ENCODE measurements around the gene PPP2R5C. TPM values are rescaled to one million over a fixed set of nuclear protein-coding genes. Genes with fewer than 3 reads are reported as not detected.

Gene PPP2R5C
- total and polyA plus RNA-seq, 2 of the 8 experiments (the other 6 are each of a cell fraction or from before 2014, with no cell fraction given): 49.6 to 95.9 TPM

GRCh38 chr14:101891471-101891870 lies 130.0 kb downstream of the PPP2R5C start:
- Histone ChIP-seq H3K23ac (ENCODE audit: insufficient read length) (no peak overlapping the region), H4K5ac (ENCODE audit: insufficient read length, low read depth, low read length) (no peak overlapping the region), H4K20me1 (replicated peaks in 1 of 2; ENCODE audit: control insufficient read depth in 1 of 2, insufficient read depth in 2 of 2, low read length in 2 of 2) (peaks cover 0 to 4% of the 10 kb centered on the region in 2 experiments), H2BK20ac (ENCODE audit: low read length) (no peak overlapping the region), H3K14ac (ENCODE audit: insufficient read length) (no peak overlapping the region), H3K9me3 (ENCODE audit: insufficient read depth in 2 of 2, low read depth in 1 of 2, low read length in 1 of 2) (no peaks in the 10 kb centered on the region), H4K8ac (ENCODE audit: extremely low read depth, insufficient read depth, low read length) (no peak overlapping the region), H3K79me2 (ENCODE audit: control insufficient read depth in 1 of 2, insufficient read depth in 2 of 2, low read length in 2 of 2) (no peaks in the 10 kb centered on the region), H3K9ac (replicated peaks in 1 of 4; ENCODE audit: extremely low read depth in 1 of 4, low read depth in 3 of 4, low read length in 3 of 4) (no peak overlapping the region), H3K27me3 (replicated peaks in 1 of 4; ENCODE audit: control insufficient read depth in 3 of 4, extremely low read depth in 1 of 4, insufficient read depth in 3 of 4, low read length in 3 of 4) (no peaks in the 10 kb centered on the region), H3K56ac (replicated peaks; ENCODE audit: insufficient read length, low read depth, low read length) (no peak overlapping the region), H3K18ac (ENCODE audit: extremely low read depth, low read length) (no peak overlapping the region), H2AK5ac (ENCODE audit: low read depth, low read length) (no peak overlapping the region), H3K36me3 (ENCODE audit: control insufficient read depth in 2 of 4, insufficient read depth in 4 of 4, low read length in 3 of 4) (peaks cover 3 to 20% (median 6%) of the 10 kb centered on the region in 4 experiments; a peak in 3 of 8 replicates), H2AFZ (ENCODE audit: low read length) (no peak overlapping the region), H3K23me2 (ENCODE audit: low read depth, low read length) (no peaks in the 10 kb centered on the region), H2BK15ac (ENCODE audit: low read length) (no peak overlapping the region), H3K79me1 (ENCODE audit: low read depth, low read length) (no peaks in the 10 kb centered on the region), H3K4me3 (ENCODE audit: extremely low read depth in 1 of 4, insufficient read depth in 2 of 4, low read depth in 3 of 4, low read length in 4 of 4) (no peak overlapping the region), H3K27ac (ENCODE audit: low read depth, low read length) (no peak overlapping the region), H3K4me2 (ENCODE audit: insufficient read depth in 1 of 2, low read depth in 2 of 2, low read length in 2 of 2) (no peak overlapping the region), H3K4ac (replicated peaks; ENCODE audit: insufficient read length, low read depth, low read length) (no peak overlapping the region), H2BK5ac (ENCODE audit: low read depth, low read length) (no peak overlapping the region), H2BK120ac (replicated peaks; ENCODE audit: low read depth, low read length) (no peak overlapping the region), H3K4me1 (replicated peaks in 1 of 4; ENCODE audit: control insufficient read depth in 3 of 4, insufficient read depth in 4 of 4, low read length in 3 of 4) (no peaks in the 10 kb centered on the region), H2BK12ac (ENCODE audit: low read depth, low read length) (no peak overlapping the region), H4K91ac (replicated peaks; ENCODE audit: insufficient read length, low read length) (no peak overlapping the region)
- POLR2A ChIA-PET (ENCODE audit: partially characterized antibody): interaction anchor here (1.2 kb wide), 1 partner anchor 57 kb away, joined by 3 read pairs; no protein-coding TSS in a partner anchor
- no peak for FAIRE-seq
- 94% methylated on average over 20 of the region's 20 CpGs; no CpG with 5 or more reads in 1 of the 2 experiments for WGBS, 2 experiments (ENCODE audit: extremely low coverage in 1 of 2, insufficient coverage in 1 of 2, insufficient read length in 1 of 2, insufficient replicate concordance in 2 of 2, low coverage in 1 of 2, low lambda C conversion rate in 2 of 2, missing lambda C conversion rate in 1 of 2)
- TF ChIP-seq SRF (IDR thresholded peaks at IDR 0.05; ENCODE audit: low read depth, low read length): no peak
- CTCF ChIA-PET (ENCODE audit: partially characterized antibody): interaction anchor here (1.6 to 1.8 kb wide), 3 partner anchors 10 to 120 kb away, joined by 4 to 9 read pairs (median 7); no protein-coding TSS in a partner anchor
- no peak for DNase-seq (ENCODE audit: low read depth in 1 of 2, low spot score in 2 of 2)
